Measurements from ENCODE around the gene PRDM1. TPM values are rescaled to one million over a fixed set of nuclear protein-coding genes. Genes with fewer than 3 reads are reported as not detected.

The PRDM1 gene
- total RNA-seq, result 2.6 and 3.7 TPM in 2 replicates

DNA sequence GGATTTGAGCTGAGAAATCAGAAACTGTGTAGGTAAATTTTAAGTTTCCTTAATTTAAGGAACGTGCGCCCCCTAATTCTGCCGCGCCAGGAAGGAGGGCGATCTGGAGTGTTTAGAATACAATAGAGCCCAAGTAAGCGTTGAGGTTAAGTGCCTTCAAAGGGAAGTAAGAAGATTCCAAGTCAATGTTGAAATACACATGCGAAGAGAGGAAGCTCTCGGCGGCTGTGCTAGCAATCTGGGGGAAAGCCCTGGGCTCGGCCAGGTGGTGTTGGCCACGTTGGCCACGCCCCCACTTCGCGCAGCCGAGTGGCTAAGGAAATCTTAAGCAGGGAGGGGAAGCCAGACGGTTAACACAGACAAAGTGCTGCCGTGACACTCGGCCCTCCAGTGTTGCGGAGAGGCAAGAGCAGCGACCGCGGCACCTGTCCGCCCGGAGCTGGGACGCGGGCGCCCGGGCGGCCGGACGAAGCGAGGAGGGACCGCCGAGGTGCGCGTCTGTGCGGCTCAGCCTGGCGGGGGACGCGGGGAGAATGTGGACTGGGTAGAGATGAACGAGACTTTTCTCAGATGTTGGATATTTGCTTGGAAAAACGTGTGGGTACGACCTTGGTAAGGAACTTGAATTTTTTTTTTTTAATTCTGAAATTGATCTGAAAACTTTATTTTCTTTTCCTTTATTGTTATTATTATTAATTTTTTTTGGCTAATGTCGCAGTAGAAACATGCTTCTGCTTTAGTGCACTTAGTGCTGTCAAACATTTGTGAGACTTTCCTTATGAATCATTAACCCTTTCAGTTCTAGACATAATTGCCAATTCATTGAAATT lies at the start of gene PRDM1:
TSS of gene PRDM1 (plus strand) at position 353 of the 830 bp plus-strand sequence. CDS start at position 571, 218 bp downstream.

Other genes starting within 250 kb of the PRDM1 start
- 25.9 and 31.0 TPM in 2 replicates for gene ATG5, start 239.4 kb downstream of the PRDM1 start, total RNA-seq